ENCODE data around the gene FBXL17.

GRCh38 chr5:107979291-107979690, 402.6 kb downstream of the FBXL17 start:
- TF ChIP-seq POLR2A (IDR thresholded peaks at IDR 0.05) = no peak
- no peak for TF ChIP-seq CTCF (IDR thresholded peaks at IDR 0.05)

Data from Peyer's patch (tissue), 4 donors.